HG02763 (cell line): Measurements from ENCODE around the gene TMEM185B.
"Not testable (repeated sequence)": the region's sequence is repeated elsewhere in the genome, so short reads cannot be mapped to it uniquely, and the experiment has no call there.

Source experiments
- ATAC-seq: cut with Tn5 transposase; IDR thresholded peaks from one replicate; pipeline ENCODE4 v1.9.1; 2021; ENCODE audit warnings: mild to moderate bottlenecking, moderate library complexity; ENCODE audit not compliant: unreplicated experiment

TMEM185B gene

GRCh38 chr2:120209427-120210269, 13.6 kb downstream of the TMEM185B start:
- no peak for ATAC-seq

- ATAC-seq, result no peak
Observed at GRCh38 chr2:120208381-120209353, 14.5 kb downstream of the TMEM185B start.

GRCh38 chr2:120206022-120206581, 17.1 kb downstream of the TMEM185B start:
- ATAC-seq, result no peak

GRCh38 chr2:120204945-120205670, 18.1 kb downstream of the TMEM185B start:
- no peak for ATAC-seq

- no peak for ATAC-seq
Observed at GRCh38 chr2:120204417-120204816, 18.8 kb downstream of the TMEM185B start.

GRCh38 chr2:120204022-120204405, 19.2 kb downstream of the TMEM185B start:
- ATAC-seq, result no peak

- ATAC-seq, result no peak
Observed at GRCh38 chr2:120203251-120204021, 19.8 kb downstream of the TMEM185B start.

- ATAC-seq, result not testable (repeated sequence)
Observed at GRCh38 chr2:120199817-120200459, 23.3 kb downstream of the TMEM185B start.

GRCh38 chr2:120195553-120195952, 27.6 kb downstream of the TMEM185B start:
- no peak for ATAC-seq

GRCh38 chr2:120192280-120192679, 30.9 kb downstream of the TMEM185B start:
- ATAC-seq, result no peak

- no peak for ATAC-seq
Observed at GRCh38 chr2:120189189-120189588, 34.0 kb downstream of the TMEM185B start.

GRCh38 chr2:120182019-120182560, 41.1 kb downstream of the TMEM185B start:
- no peak for ATAC-seq

GRCh38 chr2:120180066-120180465, 43.1 kb downstream of the TMEM185B start:
- ATAC-seq, result no peak

- ATAC-seq, result no peak
Observed at GRCh38 chr2:120179396-120179795, 43.8 kb downstream of the TMEM185B start.

- no peak for ATAC-seq
Observed at GRCh38 chr2:120177973-120178372, 45.2 kb downstream of the TMEM185B start.

- ATAC-seq, result peak; percentile 96
Observed at GRCh38 chr2:120177001-120177621, 46.1 kb downstream of the TMEM185B start.

- no peak for ATAC-seq
Observed at GRCh38 chr2:120176526-120176925, 46.7 kb downstream of the TMEM185B start.

GRCh38 chr2:120174963-120175581, 48.1 kb downstream of the TMEM185B start:
- no peak for ATAC-seq
